Epithelial cell of prostate (primary cell): ENCODE results near the gene C1orf50.
"Not testable (repeated sequence)": the region's sequence is repeated elsewhere in the genome, so short reads cannot be mapped to it uniquely, and the experiment has no call there.

Source experiments
- DNase-seq: peaks from one replicate; pipeline ENCODE4 v3.0.0-alpha.2; 2011; ENCODE audit warnings: low read depth, low spot score
- H3K27ac ChIP-seq: fragments of 450-650 bp; 2 replicates; pipeline ENCODE4 v1.5.1; 2017; ENCODE audit warnings: mild to moderate bottlenecking

Gene C1orf50

DNA sequence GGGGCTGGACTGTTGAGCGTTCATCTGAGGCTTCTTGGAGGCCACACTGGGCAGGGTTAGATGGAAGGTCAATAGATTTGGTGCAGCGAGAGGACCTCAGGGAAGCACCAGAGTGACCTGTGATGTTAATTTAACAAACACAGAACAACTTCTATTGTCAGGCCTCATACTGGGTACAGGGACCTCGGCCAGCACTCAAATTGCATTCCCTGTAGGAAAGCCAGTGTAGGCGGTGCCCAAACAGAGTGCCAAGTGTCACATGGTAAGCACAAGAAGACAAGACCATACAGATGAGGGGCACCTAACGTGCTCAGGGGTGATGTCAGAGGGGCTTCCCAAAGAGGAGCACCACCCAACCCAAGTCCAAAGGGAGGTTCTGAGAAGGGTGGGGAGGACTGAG lies 19.0 kb downstream of the C1orf50 start:
- DNase-seq = no peak
- no peak overlapping the region for H3K27ac ChIP-seq

DNA sequence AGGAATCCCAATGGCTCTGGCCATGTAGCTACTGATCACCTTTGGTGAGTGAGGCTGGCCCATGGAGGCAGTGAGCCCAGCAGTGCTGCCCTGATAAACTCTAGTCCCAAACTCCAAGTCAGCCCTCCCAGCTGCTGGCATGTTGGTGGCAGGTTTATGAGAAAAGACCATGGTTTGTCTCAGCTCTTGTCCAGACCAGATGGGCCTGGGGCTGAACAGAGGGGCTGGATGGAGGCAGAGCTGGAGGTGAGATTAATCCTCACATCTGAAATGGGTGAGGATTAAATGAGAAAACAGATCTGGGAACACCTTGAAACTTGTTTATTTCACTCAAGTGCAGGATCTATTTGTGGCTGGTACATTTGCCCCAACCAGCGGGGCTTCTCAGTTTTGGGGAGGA lies 21.0 kb downstream of the C1orf50 start:
- no peak for DNase-seq
- H3K27ac ChIP-seq = no peak overlapping the region

DNA sequence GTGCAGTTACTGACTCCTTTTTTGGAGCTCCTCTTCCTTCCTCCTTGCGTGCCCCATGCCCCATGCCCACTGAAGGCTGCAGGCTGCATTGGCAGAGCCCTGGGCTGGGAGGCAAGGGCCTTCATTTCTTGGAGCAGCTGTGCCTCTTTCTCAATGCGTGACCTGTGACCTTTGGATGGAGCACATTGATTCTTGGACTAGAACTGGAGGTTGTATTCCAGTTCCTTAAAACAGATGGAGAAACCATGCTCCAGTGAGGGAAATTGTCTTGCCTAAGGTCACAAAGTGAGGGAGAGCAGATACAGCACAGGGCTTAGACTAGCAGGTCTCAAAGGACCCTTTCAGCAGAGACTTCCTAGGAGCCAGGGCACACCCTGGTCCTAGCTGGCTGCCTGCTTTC lies 26.8 kb downstream of the C1orf50 start:
- DNase-seq = no peak
- no peak overlapping the region for H3K27ac ChIP-seq

DNA sequence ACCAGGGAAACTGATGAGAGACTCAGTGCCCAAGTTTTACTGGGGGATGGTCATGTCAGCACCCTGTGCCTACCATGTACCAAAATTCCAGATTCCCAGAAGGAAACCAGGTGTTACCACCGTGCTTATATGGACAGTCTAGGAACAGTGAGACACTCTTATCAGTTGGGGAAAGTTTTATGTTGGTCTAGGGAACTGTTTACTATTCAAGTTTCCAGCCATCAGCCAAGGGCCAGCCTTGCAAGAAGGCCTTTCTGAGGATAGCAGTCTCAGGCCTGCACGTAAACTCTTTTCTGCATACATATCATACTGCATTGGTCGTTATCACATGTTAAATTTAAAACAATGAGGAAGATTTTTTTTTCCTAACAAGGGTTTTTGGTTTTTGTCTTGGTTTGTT lies 30.4 kb downstream of the C1orf50 start:
- no peak for DNase-seq
- no peak overlapping the region for H3K27ac ChIP-seq

DNA sequence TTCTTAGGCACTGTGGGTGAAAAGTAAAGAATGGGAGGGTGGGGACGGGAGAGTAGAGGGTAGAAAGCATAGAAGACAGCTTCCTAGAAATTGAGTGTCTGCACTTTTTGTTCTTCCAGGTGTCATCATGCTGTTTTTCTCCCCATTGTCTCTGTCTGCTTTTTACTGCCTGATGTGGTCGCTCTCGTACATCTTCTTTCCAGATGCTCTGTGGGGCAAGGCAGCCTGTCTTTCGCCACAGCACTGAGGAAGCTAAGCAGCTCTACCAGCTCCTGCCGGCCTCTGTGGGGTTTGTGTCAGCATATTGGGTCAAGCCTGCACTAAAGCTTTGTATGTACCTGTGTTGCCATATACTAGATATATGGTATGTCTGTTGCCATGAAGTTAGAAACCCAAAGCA lies 30.9 kb downstream of the C1orf50 start:
- DNase-seq = no peak

DNA sequence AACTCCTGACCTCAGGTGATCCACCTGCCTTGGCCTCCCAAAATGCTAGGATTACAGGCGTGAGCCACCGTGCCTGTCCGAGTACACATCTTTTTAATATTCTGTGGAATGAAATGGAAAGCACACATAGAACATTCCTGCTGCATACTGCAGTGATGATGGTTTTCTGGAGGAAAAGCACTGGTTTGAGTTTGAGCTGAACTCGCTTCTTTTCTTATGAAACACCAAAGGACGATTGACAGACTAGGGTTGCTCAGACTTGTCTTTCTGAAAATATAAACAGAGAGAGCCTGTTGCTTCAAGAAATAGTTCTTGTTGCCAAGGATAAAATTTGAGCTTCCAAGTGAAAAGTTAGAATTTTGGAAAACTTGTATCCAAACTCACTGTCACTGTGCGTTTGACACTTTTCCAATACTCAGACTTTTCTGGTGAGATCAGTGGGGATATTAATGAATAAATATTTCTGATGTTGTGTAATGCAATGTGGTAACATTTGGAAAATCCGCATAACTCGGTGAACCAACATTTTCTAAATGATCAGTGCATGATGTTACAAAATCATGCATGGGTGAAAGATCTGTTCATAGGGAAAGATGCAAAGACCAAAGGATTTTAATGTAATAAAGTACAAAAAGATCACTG lies 34.9 kb downstream of the C1orf50 start:
- no peak overlapping the region for H3K27ac ChIP-seq
- no peak for DNase-seq

More for the DNA sequence above, 30.9 kb downstream of the C1orf50 start:
- H3K27ac ChIP-seq = no peak overlapping the region

DNA sequence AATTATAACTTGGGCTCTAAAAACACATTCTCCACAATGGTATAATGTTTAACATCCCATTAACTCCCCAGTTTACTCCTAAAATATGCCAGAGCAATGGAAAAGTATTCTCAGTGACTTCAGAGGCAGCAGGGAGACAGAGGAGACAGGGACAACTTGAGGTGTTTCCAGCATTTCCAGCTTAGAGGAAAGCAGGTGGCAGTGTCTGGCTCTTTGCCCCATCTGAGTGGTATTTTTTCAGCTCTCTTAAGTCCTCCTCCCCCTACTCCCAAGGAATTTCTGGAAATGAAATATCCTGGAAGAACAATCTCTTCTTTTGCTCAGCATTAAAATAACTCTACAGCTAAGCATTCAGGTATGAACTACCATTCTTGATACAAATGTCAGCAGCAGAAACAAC lies 39.1 kb downstream of the C1orf50 start:
- no peak for DNase-seq
- no peak overlapping the region for H3K27ac ChIP-seq

DNA sequence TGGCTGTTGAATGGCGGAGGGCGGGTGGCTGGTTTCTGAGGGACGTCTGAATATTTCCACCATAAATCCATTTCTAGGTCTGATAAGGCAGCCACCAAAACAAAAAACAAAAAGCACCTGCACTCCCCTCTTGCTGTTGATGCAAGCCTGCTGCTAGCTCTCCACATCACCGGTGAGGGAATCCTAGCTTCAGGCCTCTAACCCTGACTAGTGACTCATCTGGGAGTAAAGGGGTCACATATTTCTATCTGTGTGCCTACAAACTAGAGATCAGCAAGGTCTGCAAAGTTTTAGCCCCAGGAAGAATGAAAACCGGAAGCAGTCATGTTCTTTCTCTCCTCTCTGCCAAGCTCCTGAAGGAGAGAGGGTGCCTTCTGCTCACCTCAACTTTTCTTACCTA lies 39.5 kb downstream of the C1orf50 start:
- no peak overlapping the region for H3K27ac ChIP-seq
- no peak for DNase-seq

DNA sequence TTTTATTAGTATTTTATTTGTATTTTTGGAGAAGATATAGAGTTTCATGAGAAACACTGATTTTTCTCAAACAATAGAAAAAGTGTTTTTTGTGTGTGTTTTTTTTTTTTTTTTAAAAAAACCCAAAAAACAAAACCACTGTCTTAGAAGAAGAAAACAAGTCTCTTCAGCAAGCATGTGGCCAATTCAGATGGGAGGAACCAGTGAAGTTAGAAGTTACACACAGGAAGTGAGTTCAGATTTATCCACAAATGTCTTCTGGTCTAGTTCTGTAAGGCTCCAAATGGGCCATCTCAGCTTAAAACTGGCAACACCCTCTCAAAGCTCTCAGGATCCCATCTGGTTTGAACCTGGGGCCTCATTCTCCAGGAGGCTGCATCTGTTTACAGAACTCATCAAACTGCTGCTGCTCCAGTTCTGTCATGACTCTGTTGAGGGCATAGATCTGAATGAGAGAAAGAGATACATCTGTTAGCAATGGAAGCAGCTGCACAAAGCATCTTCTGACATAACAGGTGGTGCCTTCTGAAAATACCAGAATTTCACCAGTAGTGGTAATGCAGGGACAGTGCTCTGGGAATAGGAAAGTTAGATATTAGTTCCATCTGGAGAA lies 40.1 kb downstream of the C1orf50 start:
- H3K27ac ChIP-seq = no peak overlapping the region
- DNase-seq = no peak

DNA sequence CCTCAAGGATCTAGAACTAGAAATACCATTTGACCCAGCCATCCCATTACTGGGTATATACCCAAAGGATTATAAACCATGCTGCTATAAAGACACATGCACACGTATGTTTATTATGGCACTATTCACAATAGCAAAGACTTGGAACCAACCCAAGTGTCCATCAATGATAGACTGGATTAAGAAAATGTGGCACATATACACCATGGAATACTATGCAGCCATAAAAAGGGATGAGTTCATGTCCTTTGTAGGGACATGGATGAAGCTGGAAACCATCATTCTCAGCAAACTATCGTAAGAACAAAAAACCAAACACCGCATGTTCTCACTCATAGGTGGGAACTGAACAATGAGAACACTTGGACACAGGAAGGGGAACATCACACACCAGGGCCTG lies 47.8 kb downstream of the C1orf50 start:
- not testable (repeated sequence) for H3K27ac ChIP-seq, DNase-seq

DNA sequence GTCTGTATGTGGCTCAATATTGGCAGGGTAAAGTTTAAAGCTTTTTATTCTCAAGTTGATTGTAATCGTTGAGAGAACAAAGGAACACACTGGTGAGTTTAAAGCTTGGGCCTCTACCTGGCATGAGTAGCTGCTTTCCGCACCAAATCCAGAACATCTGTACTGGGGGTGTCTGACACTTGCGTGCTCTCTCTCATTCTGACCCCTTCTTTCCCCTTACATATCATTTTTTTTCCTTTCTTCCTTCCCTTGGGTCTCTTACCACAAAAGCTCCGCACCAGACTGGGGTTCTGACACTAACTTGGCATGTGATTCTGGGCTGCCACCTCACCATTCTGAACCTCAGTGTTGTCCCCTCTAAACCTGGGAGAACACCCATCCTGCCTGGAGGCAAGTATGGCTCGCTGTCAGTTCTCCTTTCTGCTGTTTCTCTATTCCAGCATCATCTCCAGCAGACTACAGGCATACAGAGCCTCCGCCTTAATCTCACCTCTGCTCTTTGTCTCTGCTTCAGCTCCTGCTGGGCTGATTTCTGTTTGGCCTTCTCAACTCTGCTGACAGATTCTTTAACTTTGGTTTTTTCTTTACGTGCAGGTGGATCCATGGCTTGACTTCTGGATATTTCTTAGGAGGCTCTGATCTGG lies 49.0 kb downstream of the C1orf50 start:
- DNase-seq = no peak
- H3K27ac ChIP-seq = peak overlapping the region; percentile 91

DNA sequence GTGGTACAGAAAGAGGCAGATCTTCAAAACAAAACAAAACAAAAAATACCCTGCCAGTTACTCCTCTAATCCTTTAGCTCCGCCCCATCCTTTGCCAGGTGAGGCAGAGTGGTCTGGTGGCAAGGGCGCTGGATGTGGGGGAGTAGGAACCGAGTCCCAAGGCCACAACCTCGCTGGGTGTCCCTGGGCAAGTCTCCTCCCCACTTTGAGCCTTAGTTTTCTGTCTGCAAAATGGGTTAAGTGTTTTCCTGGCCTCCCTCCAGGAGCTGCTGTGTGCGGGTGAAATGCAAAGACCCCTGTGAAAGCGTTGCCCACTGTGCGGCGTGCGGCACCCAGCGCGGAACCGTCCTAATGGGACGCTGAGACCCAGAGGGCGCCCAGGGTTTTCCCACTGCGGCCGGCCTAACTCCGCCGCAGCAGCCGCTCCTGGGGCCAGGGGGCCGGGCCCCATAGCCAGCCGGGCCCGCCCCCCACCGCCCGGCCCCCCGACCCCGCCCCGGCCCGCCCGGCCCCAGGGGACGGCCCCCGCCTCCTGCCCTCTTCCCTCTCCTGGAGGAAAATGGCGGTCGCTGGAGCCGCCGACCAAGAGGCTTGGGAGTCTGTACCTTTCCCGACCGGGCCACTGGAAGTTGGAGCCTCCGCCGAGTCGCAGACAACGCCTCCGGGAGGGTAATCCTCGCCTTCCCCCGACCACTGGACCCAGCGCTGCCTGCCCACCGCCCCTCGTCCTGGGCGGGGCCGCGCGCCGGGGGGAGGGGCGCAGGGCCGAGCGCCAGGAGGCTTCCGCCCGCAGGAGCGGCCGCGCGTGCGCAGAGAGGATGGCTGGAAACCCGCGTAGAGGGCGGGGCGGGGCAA lies 49.8 kb downstream of the C1orf50 start, which contains the start of the genes ERMAP and SVBP:
Gene ERMAP (plus strand): TSS at position 538 of the 855 bp plus-strand sequence. CDS start 13,327 bp downstream, outside the sequence.
Gene SVBP (minus strand): TSS at position 813 of the 855 bp plus-strand sequence. CDS start 853 bp downstream, outside the sequence.
- peak within 1 kb of the TSS; percentile 91 for H3K27ac ChIP-seq
- DNase-seq = peak; percentile 10

DNA sequence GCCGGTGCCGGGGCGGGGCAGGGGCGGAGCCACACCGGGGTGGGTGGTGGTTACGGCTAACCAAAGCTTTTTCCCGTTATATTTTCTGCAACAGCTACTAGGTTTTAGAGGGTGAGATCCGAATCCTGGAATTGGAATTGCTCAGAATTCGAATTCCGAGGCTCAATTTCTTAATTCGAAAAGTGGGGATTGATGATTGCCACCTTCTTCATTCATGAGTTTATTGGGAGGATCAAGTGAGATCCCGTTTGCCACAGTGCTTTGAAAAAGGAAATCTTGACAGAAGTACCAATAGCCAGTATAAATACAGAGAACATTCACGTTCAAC lies 50.4 kb downstream of the C1orf50 start:
- peak overlapping the region; percentile 91 for H3K27ac ChIP-seq
- DNase-seq = no peak

DNA sequence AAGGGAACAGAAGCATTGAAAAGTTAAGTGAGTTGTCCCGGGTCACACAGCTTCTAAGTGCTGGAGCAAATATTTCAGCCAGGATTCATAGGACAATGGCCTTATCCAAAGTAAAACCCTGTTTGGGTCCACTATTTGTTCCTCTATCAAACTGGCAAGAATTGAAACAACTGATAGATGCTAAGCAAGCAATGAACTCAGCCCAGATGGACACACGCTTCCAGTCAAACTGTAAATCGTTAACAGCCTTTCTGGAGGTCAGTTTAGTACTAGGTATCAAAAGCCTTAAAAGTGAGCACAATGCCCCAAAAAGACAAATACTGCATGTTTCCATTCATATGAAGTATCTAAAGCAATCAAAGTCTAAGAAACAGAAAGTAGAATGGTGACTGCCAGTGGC lies 50.9 kb downstream of the C1orf50 start:
- DNase-seq = no peak
- H3K27ac ChIP-seq = no peak overlapping the region

DNA sequence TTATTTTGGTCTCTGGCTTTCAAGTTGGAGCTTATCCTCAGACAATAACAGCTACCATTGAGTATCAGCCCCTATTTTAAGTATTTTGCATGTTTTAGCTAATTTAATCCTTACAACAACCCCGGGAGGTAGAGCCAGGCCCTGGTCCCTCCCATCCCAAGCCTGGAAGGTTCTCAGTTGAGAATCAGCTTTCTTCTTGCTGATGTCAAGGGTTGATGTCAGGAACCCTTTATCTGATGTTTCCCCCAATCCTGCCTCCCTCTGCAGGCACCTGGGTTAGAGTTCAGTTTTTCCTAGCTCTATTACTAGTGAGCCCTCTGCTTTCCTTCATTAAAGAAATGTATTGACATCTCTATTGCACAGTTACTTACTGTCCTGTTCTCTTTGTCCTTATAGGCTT lies 53.8 kb downstream of the C1orf50 start:
- no peak for DNase-seq
- no peak overlapping the region for H3K27ac ChIP-seq

DNA sequence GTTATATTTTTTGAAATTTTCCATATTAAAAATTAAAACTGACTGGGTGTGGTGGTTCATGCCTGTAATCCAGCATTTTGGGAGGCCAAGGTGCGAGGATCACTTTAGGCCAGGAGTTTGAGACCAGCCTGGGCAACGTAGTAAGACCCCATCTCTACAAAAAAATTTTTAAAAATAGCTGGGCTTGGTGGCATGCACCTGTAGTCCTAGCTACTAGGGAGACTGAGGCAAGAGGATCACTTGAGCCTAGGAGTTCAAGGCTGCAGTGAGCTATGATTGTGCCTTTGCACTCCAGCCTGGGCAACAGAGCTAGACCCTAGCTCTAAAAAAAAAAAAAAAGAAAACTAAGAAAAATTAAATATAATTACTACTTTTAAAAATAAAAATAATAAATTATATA lies 54.6 kb downstream of the C1orf50 start:
- DNase-seq = no peak

DNA sequence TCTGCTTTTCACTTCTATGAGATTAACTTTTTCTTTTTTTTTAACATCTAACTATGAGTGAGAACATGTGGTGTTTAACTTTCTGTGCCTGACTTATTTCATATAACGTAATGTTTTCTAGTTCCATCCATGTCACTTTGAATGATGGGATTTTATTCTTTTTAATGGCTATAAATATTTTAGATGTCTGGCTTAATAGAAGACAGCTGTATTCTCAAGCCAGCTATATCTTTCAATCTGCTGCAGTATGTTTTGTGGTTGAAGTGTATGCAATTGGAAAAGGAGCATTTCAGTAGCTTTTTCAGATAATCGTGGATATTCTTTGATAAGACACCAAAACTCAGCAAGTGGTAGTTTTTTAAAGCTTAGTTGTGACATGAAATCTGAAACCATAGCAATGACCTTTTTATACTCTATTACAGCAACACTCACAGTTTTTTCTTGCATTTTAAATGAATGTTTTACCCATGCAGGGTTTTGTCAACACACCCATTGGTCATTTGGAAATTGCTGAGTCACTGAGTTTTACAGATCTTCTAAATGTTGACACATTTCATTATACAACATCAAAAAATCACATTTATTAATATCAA lies 55.8 kb downstream of the C1orf50 start:
- H3K27ac ChIP-seq = no peak overlapping the region
- no peak for DNase-seq

More for the DNA sequence above, 54.6 kb downstream of the C1orf50 start:
- H3K27ac ChIP-seq = no peak overlapping the region

DNA sequence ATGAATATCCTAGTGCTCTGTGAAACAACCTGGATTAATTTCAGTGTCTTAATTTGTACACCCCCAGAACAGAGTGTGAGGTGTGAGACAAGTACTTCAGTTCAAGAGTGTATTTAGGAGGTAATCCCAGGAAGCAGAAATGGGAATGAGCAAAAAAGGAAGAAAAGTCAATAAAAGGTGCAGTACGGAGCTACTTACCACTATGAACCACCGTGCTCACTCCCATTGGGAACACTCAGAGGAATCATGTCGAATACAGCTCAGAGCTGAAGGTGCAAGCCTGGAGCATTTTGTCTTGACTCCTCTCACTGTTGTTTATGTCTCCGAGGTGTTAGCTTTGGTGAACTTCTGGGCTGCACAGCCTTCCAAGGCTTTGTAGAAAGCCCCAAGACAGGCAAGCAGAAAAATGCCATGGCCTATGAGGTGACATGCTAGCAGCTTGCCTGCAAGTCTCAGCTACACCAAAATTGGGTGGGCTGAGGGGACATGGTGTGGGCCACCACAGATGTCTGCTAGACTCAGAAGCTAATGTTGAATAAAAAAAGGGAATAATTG lies 57.5 kb downstream of the C1orf50 start:
- DNase-seq = no peak
- H3K27ac ChIP-seq = no peak overlapping the region

DNA sequence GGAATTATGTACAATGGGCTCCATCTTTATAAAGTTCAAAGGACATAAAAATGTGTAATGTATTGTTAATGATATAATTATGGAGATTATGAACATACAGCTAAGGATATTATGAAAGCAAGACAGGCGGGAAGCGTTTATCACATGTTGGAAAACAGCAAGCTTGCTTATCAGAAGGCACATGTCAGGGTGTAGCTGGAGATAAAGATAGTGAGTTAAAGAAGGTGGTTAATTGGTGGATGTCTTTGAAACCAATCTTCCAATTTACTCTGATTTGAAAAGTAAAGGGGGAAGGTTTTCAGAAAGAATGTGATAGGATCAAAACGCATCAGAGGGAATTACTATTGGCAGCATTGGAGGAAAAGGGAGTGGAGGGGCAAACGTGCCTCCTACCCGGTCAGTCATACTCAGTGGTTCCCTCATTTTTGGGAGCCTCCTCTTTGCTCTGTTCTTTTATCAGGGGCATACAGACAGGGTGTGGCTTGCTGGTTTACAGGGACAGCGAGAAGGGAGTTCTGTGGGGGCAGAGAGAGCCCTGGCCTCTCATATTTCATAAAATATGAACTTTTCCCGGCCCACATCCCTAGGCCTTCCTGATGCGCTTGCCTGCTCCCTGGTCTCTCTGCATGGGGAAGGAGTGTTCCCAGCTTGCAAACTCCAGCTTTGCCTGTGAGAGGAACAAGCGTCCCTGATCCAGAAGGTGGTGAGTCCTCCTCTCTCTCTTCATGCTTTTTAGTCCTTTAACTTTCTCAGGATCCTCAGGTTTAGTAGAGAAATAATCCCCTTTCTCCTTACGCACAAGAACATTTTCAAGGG lies 58.2 kb downstream of the C1orf50 start:
- no peak for DNase-seq
- H3K27ac ChIP-seq = no peak overlapping the region
